HG03064 (cell line): Measurements from ENCODE around the gene CYCS.
"Not testable (repeated sequence)": the region's sequence is repeated elsewhere in the genome, so short reads cannot be mapped to it uniquely, and the experiment has no call there.

Source experiments
- ATAC-seq: cut with Tn5 transposase; IDR thresholded peaks from one replicate; pipeline ENCODE4 v1.9.1; 2021; ENCODE audit warnings: low read depth; ENCODE audit not compliant: unreplicated experiment

The CYCS gene

GRCh38 chr7:25125137-25125946 lies at the start of gene CYCS:
CYCS (minus strand) TSS chr7:25125260; CDS start chr7:25124119, 1,141 bp downstream.
- peak; percentile 89 for ATAC-seq

- ATAC-seq: no peak
These were observed 48.1 kb upstream of the CYCS start for GRCh38 chr7:25173184-25173583.

DNA sequence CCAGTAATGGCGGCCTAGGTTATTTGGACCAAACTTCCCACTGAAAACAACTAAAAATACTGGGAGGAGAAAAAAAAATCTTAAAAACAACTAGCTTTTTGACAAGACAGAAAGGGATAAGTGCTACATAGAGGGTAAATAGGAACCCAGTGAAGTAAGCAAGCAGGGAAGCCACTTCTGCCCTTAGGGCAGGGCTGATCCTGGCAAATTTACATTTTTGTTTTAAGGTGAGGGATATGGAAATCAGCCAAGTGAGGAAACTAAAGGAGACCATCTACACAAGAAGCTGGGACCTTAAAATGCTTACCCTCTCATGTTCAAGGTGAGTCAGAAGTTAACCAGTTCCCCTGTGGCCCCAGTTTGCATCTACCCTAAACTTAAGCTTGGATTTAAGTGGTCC lies 46.5 kb upstream of the CYCS start:
- ATAC-seq: no peak

- ATAC-seq: no peak
These were observed 46.0 kb upstream of the CYCS start for GRCh38 chr7:25171071-25171470.

DNA sequence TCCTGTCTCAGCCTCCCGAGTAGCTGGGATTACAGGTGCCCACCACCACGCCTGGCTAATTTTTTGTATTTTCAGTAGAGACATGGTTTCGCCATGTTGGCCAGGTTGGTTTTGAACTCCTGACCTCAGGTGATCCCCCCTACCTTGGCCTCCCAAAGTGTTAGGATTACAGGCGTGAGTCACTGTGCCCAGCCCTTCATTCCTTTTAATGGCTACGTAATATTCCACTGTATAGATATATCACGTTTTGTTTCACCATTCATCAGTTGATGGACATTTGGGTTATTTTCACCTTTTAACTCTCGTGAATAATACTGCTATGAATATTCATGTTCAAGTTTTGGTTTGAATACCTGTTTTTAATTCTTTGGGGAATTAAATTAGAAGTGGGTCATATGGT lies 44.6 kb upstream of the CYCS start:
- no peak for ATAC-seq

- ATAC-seq: no peak
These were observed 43.1 kb upstream of the CYCS start for GRCh38 chr7:25168145-25168544.

GRCh38 chr7:25167262-25167843 lies 42.3 kb upstream of the CYCS start:
- no peak for ATAC-seq

DNA sequence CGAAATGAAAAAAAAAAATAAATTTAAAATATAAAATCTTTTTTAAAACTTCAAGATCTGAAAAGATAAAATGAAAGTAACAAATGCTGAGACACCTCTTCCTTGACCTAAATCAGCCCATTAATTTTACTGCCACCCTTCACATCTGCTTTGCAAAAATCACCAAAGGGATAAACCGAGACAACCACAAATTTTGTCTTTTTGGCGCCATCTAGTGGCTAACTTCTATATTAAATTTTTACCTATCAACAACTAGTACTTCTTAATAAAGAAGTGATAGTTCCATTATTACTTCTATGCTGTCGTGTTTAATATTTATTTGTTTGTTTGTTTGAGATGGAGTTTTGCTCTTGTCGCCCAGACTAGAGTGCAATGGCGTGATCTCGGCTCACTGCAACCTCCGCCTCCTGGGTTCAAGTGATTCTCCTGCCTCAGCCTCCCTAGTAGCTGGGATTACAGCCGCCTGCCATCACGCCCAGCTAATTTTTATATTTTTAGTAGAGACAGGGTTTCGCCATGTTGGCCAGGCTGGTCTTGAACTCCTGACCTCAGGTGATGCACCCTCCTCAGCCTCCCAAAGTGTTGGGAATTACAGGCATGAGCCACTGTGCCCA lies 35.0 kb upstream of the CYCS start:
- not testable (repeated sequence) for ATAC-seq

GRCh38 chr7:25158966-25159365 lies 33.9 kb upstream of the CYCS start:
- no peak for ATAC-seq

GRCh38 chr7:25151773-25152172 lies 26.7 kb upstream of the CYCS start:
- ATAC-seq: no peak

DNA sequence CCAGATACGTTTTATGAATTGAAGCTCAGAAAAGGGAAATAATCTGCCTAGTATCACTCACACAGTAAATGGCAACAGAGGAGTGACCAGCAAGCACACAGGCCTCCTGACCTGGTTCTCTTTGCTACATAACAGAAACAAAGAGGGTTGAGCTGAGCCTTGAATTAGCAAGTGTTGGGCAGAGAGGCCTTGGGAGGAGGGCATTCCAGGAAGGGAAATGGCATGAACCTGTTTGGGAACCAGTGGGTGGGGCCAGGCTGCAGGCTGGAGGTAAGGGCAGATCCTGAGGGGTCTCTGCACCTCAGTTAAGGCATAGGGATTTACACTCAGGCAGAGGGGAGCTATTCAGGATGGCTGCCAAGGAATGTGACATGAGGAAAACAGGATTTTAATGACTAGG lies 24.8 kb upstream of the CYCS start:
- no peak for ATAC-seq

- no peak for ATAC-seq
These were observed 23.9 kb upstream of the CYCS start for GRCh38 chr7:25148772-25149575.

DNA sequence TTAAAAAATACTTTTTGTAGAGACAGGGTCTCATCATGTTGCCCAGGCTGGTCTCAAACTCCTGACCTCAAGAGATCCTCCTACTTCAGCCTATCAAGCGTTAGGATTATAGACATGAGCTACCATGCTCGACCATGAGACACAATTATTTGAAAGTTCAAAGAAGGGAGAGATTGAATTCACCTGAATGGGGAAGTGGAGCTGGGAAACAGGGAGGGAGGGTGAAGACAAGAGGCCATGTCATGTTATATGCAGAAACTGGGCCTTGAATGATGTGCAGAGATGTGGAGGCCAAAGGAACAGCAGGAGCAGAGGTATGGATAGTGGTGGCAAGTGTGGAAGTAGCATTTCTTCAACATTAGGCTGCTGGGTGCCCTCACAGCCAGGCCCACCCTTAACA lies 18.7 kb upstream of the CYCS start:
- ATAC-seq: no peak

GRCh38 chr7:25139536-25139935 lies 14.5 kb upstream of the CYCS start:
- ATAC-seq: no peak

DNA sequence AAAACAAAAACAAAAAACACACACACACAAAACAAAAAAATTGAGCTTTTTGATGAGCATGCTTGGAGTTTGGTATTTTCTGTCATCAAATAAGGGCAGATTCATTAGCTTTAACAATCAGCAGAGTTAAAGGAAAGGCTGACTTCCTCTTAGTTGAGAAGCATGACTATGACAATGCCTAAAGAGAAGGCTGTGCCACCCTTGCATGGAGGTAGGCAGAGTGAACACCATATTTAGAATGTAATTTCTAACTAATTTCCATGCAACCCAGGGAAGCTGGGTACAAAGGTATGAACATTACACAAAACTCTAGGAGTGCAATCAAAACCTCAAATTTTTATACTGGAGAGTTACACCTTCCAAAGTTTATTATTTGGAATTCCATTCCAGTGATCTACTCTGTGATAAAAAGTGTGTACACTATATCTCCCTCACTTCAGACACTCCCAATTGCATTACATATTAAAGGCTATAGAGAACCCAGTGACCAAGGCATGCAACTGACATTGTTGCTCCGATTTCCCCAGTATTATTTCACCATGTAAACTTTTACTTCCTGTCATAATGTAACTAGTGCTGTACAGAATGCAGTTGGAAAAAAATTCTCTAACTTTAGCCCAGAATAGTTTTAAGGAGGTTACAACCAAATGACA lies 9.4 kb upstream of the CYCS start:
- ATAC-seq: no peak

DNA sequence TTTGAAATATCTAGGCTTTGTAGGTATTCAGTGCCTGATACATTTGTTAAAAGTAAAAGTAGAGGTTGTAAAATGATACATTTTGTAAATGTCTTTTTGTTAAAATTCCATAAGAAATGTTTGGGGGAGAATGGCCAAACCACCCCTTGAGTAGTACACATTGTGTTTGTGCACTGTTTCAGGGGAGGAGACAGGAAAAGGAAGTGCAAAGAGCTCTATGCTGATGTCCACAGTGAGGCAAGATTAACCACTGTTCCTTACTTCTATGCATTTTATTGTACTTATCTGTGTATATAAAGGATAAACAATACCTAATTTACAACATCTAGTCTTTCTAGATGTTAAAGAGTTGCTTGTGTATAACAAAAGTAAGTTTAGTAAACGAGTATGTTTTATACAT lies 7.4 kb upstream of the CYCS start:
- no peak for ATAC-seq

DNA sequence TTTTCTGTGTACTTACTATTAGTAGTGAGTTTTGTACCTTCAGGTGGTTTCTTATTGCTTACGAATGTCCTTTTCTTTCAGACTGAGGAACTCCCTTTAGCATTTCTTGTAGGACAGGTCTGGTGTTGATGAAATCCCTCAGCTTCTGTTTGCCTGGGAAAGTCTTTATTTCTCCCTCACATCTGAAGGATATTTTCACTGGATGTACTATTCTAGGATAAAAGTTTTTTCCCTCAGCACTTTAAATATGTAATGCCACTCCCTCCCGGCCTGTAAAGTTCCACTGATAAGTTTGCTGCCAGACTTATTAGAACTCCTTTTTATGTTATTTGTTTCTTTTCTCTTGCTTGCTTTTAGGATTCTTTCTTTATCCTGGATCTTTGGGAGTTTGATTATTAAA lies 1.7 kb upstream of the CYCS start:
- ATAC-seq: no peak

- ATAC-seq: peak; percentile 20
These were observed 459 bp downstream of the CYCS start for GRCh38 chr7:25124465-25125136.

DNA sequence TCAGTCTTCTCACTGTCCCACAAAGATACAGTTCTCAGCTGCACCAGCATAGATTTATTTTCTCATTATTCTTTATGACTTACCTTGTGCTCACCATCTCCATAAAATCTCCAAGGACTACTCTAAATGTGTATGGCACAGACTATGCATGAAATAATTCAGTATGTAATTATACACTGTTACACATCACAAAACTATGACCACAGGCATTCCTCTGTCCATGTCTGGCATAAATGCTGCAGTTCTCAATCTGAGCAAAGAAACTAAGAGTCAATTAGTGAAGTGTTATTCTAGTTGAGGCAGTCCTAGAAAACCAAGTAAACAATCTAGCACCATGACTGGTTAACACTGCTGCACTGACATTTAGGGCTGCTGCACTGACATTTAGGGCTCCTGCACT lies 2.7 kb downstream of the CYCS start:
- ATAC-seq: no peak

GRCh38 chr7:25121599-25121998 lies 3.5 kb downstream of the CYCS start:
- ATAC-seq: no peak
